Suppressor macrophage (primary cell): ENCODE measurements around the gene MAP3K13.
A peak's percentile ranks its signal among the peaks of the same experiment; 100 is the strongest.
"Not testable (repeated sequence)": the region's sequence is repeated elsewhere in the genome, so short reads cannot be mapped to it uniquely, and the experiment has no call there.

Source experiments
- DNase-seq, 4 experiments: peaks; one replicate each; pipeline ENCODE4 v3.0.0-alpha.2; 2020 to 2022

MAP3K13 gene

GRCh38 chr3:185451432-185451831, 88.5 kb downstream of the MAP3K13 start:
- not testable (repeated sequence) for DNase-seq

GRCh38 chr3:185457376-185457775, 94.4 kb downstream of the MAP3K13 start:
- DNase-seq: peak in 2 of 4 experiments; percentile 5 to 17

GRCh38 chr3:185460309-185460708, 97.4 kb downstream of the MAP3K13 start:
- no peak for DNase-seq

- peak in 3 of 4 experiments; percentile 20 to 42 (median 38) for DNase-seq
Observed at GRCh38 chr3:185460719-185461350, 97.9 kb downstream of the MAP3K13 start.

- no peak for DNase-seq
Observed at GRCh38 chr3:185465471-185465870, 102.5 kb downstream of the MAP3K13 start.

- peak in 1 of 4 experiments; percentile 6 for DNase-seq
Observed at GRCh38 chr3:185466123-185466522, 103.2 kb downstream of the MAP3K13 start.

- no peak for DNase-seq
Observed at GRCh38 chr3:185469542-185469941, 106.6 kb downstream of the MAP3K13 start.

GRCh38 chr3:185470323-185470722, 107.4 kb downstream of the MAP3K13 start:
- no peak for DNase-seq

- no peak for DNase-seq
Observed at GRCh38 chr3:185473290-185473815, 110.4 kb downstream of the MAP3K13 start.

GRCh38 chr3:185474922-185475321, 112.0 kb downstream of the MAP3K13 start:
- DNase-seq: not testable (repeated sequence)

- DNase-seq: no peak
Observed at GRCh38 chr3:185477316-185477715, 114.4 kb downstream of the MAP3K13 start.

- peak; percentile 28 to 67 (median 48) for DNase-seq
Observed at GRCh38 chr3:185479373-185479945, 116.5 kb downstream of the MAP3K13 start.

GRCh38 chr3:185484296-185484695, 121.4 kb downstream of the MAP3K13 start:
- no peak for DNase-seq

GRCh38 chr3:185486394-185486793, 123.5 kb downstream of the MAP3K13 start:
- DNase-seq: no peak

GRCh38 chr3:185488465-185488864, 125.5 kb downstream of the MAP3K13 start:
- no peak for DNase-seq

- DNase-seq: no peak
Observed at GRCh38 chr3:185489462-185489861, 126.5 kb downstream of the MAP3K13 start.

GRCh38 chr3:185490241-185490640, 127.3 kb downstream of the MAP3K13 start:
- no peak for DNase-seq

- peak; percentile 94 to 98 (median 96) for DNase-seq
Observed at GRCh38 chr3:185498503-185499396, 135.8 kb downstream of the MAP3K13 start, which contains the start of gene TMEM41A. Gene TMEM41A, minus strand, starts transcription at chr3:185499035. Its CDS starts 74 bp downstream, at chr3:185498961.

- no peak for DNase-seq
Observed at GRCh38 chr3:185502987-185503386, 140.1 kb downstream of the MAP3K13 start.

- no peak for DNase-seq
Observed at GRCh38 chr3:185503521-185503920, 140.6 kb downstream of the MAP3K13 start.

- DNase-seq: no peak
Observed at GRCh38 chr3:185504636-185505035, 141.7 kb downstream of the MAP3K13 start.

GRCh38 chr3:185507883-185508282, 144.9 kb downstream of the MAP3K13 start:
- DNase-seq: no peak
